Cortex of kidney (tissue), 1 donor: ENCODE data around the gene ZNF276.

Source experiments
- DNase-seq: peaks from one replicate; lab custom pipeline; 2025; lab: John Stamatoyannopoulos, UW

The ZNF276 gene

GRCh38 chr16:89716493-89716892, 4.8 kb upstream of the ZNF276 start:
- DNase-seq: no peak

DNA sequence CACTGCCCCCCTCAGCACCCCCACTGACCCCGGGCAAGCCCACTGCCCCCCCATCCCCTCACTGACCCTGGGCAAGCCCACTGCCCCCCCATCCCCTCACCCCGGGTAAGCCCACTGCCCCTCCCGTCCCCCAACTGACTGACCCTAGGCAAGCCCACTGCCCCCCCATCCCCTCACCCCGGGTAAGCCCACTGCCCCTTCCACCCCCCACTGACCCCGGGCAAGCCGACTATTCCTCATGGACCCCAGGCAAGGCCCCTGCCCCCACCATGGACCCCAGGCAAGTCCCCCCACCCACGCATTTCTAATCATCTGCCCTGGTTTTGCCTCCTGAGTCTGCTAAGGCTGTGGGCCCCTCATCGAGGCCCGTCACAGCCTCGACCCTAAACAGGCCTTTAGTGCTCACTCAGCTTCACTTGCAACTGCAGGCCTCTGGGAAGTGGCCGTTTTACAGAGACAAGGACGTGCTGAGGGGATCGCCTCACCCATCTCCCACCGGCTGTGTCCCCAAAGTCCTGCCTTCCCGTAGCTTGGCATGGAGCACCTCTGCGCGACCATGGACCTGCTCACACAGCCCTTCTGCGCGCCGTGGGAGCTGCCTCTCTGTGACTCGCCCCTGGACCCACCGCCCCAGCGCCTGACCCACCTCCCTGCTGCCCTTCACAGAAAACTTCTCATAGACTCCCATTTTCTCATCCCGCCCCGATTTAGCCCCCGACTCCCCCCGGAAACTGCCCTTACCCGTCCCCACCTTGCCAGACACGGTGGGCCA, 4.2 kb upstream of the ZNF276 start:
- no peak for DNase-seq

DNA sequence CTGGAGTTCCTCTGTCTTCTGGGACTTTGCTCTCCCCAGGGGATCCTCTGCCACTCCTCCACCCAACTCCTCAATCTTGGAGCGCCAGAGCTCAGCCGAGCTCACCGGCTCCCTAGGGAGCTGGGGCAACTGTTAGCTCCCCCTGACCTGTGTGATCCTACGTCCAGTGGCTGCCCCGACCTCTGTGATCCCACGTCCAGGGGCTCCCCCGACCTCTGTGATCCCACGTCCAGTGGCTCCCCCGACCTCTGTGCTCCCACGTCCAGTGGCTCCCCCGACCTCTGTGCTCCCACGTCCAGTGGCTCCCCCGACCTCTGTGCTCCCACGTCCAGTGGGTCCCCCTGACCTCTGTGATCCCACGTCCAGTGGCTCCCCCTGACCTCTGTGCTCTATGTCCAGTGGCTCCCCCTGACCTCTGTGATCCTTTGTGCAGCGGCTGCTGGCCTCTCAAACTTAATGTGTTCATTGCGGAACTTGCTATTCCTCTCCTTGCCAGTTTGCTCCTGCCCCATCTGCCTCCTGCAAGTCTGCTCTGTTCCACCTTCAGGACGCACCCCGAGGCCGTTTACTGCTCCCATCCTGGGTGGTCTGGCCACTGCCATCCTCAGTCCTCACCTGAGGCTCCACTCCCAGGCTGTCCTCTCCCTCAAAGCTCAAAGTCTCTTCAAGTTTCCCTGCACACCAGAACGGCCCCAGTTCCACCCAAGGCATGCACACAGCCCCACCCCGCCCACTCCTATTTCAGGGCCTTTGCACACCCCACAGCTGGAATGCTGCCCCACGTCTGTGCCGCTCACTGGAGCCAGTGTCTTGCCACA, 3.4 kb upstream of the ZNF276 start:
- no peak for DNase-seq

GRCh38 chr16:89720551-89720812, 855 bp upstream of the ZNF276 start:
- DNase-seq: no peak

GRCh38 chr16:89721546-89722391, 432 bp downstream of the ZNF276 start:
- no peak for DNase-seq

GRCh38 chr16:89722392-89723278, 1.3 kb downstream of the ZNF276 start:
- no peak for DNase-seq

DNA sequence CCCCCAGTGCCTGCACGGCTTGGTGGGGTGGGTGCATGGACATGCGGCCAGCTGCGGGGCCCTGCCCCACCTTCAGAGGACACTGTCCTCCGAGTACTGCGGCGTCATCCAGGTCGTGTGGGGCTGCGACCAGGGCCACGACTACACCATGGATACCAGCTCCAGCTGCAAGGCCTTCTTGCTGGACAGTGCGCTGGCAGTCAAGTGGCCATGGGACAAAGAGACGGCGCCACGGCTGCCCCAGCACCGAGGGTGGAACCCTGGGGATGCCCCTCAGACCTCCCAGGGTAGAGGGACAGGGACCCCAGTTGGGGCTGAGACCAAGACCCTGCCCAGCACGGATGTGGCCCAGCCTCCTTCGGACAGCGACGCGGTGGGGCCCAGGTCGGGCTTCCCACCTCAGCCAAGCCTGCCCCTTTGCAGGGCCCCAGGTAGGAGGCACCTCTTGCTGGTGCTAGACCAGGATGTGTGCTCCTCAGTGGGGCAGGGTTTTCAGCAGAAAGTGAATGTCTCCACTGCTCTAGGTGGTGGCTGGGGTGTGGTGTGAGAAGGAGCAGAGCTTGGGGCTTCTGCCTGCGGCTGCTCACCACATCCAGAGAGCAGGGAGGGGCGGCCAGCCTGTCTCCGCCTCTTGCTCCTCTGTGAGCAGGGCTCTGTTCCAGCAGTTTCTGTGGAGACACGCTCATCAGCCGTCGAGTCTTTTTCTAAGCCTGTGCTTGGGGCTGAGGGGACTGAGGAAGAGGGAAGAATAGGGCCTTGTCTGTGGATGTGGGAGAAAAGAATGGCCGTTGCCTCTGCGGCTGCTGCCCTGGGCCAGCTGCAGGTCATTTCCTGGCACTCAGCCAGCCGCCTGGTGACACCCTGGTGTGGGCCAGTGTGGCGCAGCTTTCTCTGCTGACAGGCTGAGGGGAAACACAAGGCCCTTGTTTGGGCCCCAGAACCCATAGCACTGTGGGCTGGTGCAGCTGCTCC, 2.2 kb downstream of the ZNF276 start:
- DNase-seq: no peak

DNA sequence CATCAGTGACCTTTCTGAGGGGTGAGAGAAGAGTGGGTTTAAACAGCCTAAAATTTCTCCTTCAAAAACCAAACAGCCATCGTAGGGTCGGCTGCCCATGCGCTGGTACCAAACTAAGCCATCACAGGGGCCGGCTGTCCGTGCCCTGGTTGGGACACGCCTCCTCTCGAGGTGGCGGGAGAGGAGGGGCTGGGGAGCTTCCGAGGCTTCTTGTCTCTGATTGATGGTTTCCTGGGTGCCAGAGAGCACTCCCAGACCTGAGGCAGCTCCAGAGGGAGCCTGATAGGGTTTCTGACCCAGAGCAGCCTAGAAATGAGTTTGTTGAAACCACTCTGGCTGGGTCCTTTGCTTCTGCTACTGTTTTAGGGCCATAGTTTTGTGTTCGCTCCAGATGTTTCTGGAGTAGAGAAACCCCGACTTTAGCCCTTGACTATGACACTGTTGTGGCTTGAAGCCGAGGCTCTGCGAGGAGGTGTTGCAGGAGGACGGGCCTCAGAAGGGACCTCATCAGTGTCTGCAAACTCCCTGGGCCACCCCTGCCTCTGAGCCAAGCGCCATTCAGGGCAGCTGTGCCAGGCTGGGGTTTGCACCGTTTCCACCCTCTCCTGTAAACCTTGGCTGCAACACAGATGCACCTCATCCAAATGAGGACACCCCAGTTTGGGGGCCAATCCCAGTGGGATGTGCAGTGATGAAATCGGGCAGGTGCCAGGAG, 6.2 kb downstream of the ZNF276 start:
- no peak for DNase-seq

- no peak for DNase-seq
Observed at GRCh38 chr16:89729293-89729692, 8.0 kb downstream of the ZNF276 start.

DNA sequence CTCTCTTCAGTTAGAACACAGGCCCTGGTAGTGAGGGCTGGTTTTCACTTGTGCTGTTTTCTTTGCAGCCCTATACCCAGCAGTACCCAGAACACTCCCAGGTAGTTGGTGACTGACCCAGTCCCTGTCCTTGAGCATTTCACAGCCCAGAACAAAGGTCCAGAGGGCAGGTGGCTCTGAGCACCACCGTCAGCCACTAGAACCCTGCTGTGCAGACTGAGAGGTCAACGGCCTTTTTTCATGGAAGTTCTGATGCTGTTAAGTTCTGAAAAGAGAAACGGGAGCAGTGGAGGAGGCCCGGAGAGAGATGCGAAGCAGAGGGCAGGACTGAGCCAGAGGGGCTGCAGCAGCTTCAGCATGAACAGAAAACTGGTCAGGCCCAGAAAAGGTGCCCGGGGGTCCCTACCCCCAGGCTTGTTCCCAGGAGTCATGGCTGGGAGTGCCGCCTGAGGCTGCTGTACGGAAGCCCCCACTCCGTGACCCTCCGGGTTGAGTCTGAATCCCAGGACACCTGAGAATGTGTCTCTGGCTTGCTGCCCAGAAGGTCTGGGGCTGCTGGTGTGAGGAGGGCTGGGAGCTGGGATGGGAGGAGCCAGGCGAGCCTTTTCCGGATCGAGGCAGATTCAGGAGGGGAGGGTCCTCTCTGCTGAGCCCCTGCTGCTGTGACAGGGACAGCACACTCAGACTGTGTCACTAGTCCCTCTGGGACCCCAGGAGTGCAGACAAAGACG, 8.7 kb downstream of the ZNF276 start:
- no peak for DNase-seq

- DNase-seq: no peak
Observed at GRCh38 chr16:89730610-89731234, 9.4 kb downstream of the ZNF276 start.

GRCh38 chr16:89732142-89732917, 11.0 kb downstream of the ZNF276 start:
- no peak for DNase-seq

GRCh38 chr16:89732918-89733242, 11.5 kb downstream of the ZNF276 start:
- DNase-seq: no peak

DNA sequence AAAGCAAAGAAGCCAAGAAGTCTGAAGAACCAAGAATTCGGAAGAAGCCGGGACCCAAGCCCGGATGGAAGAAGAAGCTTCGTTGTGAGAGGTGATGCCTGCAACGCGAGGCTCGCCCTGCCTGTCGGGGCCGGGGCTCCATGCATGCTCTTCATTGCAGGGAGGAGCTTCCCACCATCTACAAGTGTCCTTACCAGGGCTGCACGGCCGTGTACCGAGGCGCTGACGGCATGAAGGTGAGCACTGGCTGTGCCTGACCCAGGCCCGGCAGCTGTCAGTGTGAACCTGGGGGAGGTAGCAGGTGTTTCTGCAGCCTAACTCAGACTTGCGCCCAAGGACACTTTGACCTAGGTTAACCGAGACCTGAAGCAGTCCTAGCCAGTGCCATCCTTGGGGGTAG, 12.0 kb downstream of the ZNF276 start:
- no peak for DNase-seq

GRCh38 chr16:89733792-89734191, 12.5 kb downstream of the ZNF276 start:
- no peak for DNase-seq

GRCh38 chr16:89736554-89736953, 15.2 kb downstream of the ZNF276 start:
- DNase-seq: no peak

DNA sequence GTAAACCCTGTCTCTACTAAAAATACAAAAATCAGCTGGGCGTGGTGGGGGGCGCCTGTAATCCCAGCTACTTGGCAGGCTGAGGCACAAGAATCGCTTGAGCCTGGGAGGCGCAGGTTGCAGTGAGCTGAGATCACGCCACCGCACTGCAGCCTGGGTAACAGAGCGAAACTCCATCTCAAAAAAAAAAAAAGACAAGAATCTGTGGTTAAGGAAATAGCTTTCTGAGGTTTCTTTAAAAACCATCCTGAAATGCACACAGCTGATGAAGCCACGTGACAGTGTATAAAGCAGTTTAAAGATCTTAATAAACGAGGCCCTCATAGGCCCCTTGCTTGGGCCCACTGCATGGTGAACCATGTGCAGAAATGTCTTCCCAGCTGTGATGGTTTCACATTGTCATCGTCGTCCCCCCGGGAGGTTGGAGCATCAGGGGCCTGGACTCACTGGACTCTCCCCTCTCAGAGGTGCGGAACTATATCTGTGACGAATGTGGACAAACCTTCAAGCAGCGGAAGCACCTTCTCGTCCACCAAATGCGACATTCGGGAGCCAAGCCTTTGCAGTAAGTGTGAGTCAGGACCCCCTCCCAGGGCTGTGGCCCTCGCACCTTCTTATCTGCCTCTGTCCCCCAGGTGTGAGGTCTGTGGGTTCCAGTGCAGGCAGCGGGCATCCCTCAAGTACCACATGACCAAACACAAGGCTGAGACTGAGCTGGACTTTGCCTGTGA, 16.2 kb downstream of the ZNF276 start:
- DNase-seq: no peak

GRCh38 chr16:89738072-89738377, 16.7 kb downstream of the ZNF276 start:
- no peak for DNase-seq
